ENCODE results near the gene USP10. TPM values are rescaled to one million over a fixed set of nuclear protein-coding genes. Genes with fewer than 3 reads are reported as not detected.

USP10 gene
- total RNA-seq, 6 experiments from 2014 or later: 41.5 to 53.2 (median 44.6) TPM

DNA sequence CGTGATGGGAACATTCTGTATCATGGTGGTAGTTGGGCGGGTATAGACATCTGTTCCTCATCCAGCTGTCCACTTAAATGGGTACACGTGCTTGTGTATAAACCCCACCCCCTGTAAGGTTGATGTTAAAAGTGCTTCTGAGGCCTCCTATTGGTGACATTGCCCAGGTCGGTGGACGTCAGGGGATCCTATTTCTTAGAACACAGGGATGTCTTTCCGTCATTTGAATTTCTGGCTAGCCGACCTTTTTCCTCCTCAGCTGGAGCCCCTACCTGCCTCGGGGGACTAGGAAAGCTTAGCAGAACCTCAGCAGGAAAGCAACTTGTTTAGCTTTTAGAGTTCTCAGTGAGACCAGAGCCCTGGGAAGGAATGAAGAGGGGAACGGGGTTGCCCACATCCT lies 103.3 kb downstream of the USP10 start:
- intact Hi-C loops (cut with DNase I): no loop called here
- TF ChIP-seq POLR2A (IDR thresholded peaks at IDR 0.05): no peak
- TF ChIP-seq, protein P1, sequence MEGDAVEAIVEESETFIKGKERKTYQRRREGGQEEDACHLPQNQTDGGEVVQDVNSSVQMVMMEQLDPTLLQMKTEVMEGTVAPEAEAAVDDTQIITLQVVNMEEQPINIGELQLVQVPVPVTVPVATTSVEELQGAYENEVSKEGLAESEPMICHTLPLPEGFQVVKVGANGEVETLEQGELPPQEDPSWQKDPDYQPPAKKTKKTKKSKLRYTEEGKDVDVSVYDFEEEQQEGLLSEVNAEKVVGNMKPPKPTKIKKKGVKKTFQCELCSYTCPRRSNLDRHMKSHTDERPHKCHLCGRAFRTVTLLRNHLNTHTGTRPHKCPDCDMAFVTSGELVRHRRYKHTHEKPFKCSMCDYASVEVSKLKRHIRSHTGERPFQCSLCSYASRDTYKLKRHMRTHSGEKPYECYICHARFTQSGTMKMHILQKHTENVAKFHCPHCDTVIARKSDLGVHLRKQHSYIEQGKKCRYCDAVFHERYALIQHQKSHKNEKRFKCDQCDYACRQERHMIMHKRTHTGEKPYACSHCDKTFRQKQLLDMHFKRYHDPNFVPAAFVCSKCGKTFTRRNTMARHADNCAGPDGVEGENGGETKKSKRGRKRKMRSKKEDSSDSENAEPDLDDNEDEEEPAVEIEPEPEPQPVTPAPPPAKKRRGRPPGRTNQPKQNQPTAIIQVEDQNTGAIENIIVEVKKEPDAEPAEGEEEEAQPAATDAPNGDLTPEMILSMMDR (IDR thresholded peaks at IDR 0.05): no peak
- peak in 1 of 3 donors; percentile 3 for DNase-seq
- no peaks in the 10 kb centered on the region for H3K36me3 ChIP-seq
- H3K9me3 ChIP-seq: no peaks in the 10 kb centered on the region
- 69% methylated on average over 7 of the region's 9 CpGs for WGBS (ENCODE audit: insufficient coverage, low coverage, low lambda C conversion rate, missing lambda C conversion rate)
- H3K4me1 ChIP-seq: no peaks in the 10 kb centered on the region
- H3K27me3 ChIP-seq: no peaks in the 10 kb centered on the region
- no peak overlapping the region for H3K27ac ChIP-seq
- H3K4me3 ChIP-seq: no peak overlapping the region
- no peak for ATAC-seq

DNA sequence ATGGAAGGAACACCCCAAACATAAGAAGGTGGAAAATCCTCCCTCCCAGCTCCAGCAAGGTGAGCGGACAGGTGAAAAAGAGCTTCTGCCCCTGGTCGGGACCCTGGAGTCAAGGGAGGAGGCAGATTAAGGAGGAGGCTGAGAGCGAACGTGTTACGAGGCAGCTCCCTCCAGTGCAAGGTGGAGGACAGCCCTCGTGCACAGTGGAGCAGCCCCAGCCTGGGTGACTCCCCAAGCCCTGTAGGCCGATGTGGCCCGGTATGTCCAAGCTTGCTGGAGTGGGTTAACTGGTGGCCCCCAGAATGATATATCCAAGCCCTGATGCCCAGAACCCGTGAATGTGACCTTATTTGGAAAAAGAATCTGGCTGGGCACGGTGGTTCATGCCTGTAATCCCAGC lies 104.5 kb downstream of the USP10 start:
- intact Hi-C loops (cut with DNase I): no loop called here
- H3K4me3 ChIP-seq: no peak overlapping the region
- no peaks in the 10 kb centered on the region for H3K27me3 ChIP-seq
- DNase-seq (peak in 1 of 3 donors; percentile 31), ATAC-seq (no peak)
- H3K4me1 ChIP-seq: no peaks in the 10 kb centered on the region
- H3K36me3 ChIP-seq: no peaks in the 10 kb centered on the region
- no peak overlapping the region for H3K27ac ChIP-seq
- H3K9me3 ChIP-seq: no peaks in the 10 kb centered on the region
- WGBS (ENCODE audit: insufficient coverage, low coverage, low lambda C conversion rate, missing lambda C conversion rate): 71% methylated on average over 4 of the region's 10 CpGs
- TF ChIP-seq, protein P1 (IDR thresholded peaks at IDR 0.05): no peak
- TF ChIP-seq POLR2A (IDR thresholded peaks at IDR 0.05): no peak

DNA sequence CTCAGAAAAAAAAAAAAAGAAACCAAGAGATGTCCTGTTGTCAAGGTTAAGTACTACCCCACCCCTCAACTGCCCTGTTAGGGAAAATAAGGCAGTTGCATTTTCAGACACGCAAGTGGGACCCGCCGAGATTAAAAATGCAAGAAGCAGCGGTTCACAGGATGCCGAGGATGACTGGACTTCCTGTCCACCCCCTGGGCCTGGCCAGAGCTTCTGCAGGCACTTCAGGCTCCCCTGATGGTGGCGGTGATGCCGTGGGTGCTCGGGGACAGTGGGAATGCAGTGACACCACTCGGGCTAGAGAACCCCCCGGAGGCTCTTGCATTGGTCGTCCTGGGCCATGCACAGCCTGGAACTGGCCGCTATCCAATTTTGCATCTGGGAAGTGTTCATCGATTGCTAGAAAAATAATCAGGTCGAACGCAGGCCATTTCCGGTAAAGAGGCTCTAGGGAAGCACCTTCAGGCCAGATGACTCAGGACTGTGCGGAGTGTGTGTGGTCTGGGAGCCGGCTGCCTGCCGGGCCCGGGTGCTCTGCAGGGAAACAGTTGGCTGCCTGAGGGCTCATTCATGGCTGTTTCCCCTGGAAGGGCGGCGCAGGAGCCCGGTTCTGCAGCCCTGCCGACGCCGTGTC lies 106.6 kb downstream of the USP10 start:
- intact Hi-C loops (cut with DNase I): no loop called here
- Histone ChIP-seq H3K4me3 (no peak overlapping the region), H3K27ac (peak overlapping the region in 2 of 3 donors; percentile 24 to 33), H3K27me3 (no peaks in the 10 kb centered on the region), H3K9me3 (no peaks in the 10 kb centered on the region), H3K36me3 (no peaks in the 10 kb centered on the region), H3K4me1 (no peaks in the 10 kb centered on the region)
- no peak for TF ChIP-seq POLR2A (IDR thresholded peaks at IDR 0.05)
- TF ChIP-seq, protein P1 (IDR thresholded peaks at IDR 0.05): no peak
- WGBS (ENCODE audit: insufficient coverage, low coverage, low lambda C conversion rate, missing lambda C conversion rate): 30% methylated on average over 5 of the region's 26 CpGs
- DNase-seq: peak in 2 of 3 donors; percentile 55 to 66
- peak; percentile 67 to 81 (median 73) for ATAC-seq

DNA sequence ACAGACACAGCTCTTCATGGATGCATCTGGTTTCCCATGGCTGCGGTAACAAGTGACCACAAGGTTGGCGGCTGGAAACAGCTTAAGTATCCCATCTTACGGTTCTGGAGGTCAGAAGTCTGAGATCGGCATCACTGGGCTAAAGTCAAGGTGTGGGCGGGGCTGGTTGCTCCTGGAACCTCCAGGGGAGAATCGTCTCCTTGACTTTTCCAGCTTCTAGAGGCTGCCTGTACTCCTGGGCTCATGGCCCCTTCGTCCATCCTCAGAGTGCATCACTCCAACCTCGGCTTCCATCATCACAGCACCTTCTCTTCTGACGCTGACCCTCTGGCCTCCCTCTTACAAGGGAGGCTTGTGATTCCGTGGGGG lies 107.1 kb downstream of the USP10 start:
- Histone ChIP-seq H3K36me3 (no peaks in the 10 kb centered on the region), H3K27me3 (no peaks in the 10 kb centered on the region), H3K4me1 (no peaks in the 10 kb centered on the region), H3K27ac (no peak overlapping the region), H3K9me3 (no peaks in the 10 kb centered on the region), H3K4me3 (no peak overlapping the region)
- DNase-seq: peak in 1 of 3 donors; percentile 10
- no peak for ATAC-seq
- 86% methylated on average over 5 of the region's 10 CpGs for WGBS (ENCODE audit: insufficient coverage, low coverage, low lambda C conversion rate, missing lambda C conversion rate)
- intact Hi-C loops (cut with DNase I): no loop called here
- TF ChIP-seq POLR2A (IDR thresholded peaks at IDR 0.05): no peak
- TF ChIP-seq, protein P1 (IDR thresholded peaks at IDR 0.05): no peak
